ENCODE results near the gene CES3.

DNA sequence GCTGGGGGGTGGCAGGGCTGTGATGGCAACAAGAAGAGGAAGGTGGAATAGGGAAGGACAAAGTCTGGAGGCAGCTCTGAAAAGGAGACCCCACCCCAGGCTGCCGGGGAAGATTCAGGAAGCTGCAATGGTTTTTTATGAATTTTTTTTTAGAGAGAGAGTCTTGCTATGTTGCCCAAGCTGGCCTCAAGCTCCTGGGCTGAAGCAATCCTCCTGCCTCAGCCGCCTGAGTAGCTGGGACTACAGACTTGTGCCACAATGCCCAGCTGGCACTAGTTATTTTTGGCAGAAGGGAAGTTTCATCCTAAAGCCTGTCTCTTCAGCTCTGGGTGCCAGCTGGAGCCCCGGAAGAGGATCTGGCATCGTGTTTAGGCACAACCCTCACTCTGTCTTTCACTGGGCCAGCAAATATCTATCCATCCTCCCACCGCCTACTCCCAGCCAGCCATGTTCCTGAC, 1.3 kb upstream of the CES3 start:
- no peak for TF ChIP-seq POLR2A (IDR thresholded peaks at IDR 0.05; ENCODE audit: low read depth, low read length)
- no peak for TF ChIP-seq TAF1 (IDR thresholded peaks at IDR 0.05; ENCODE audit: borderline replicate concordance, low read depth, low read length)
